OCI-LY7 (cell line): ENCODE measurements around the gene MAPK11. TPM values are rescaled to one million over a fixed set of nuclear protein-coding genes. Genes with fewer than 3 reads are reported as not detected.

ENCODE experiments used
- BruUV-seq: library from RNA; stranded (reverse); fragments of 400-500 nt; replicated peaks from 2 replicates; lab custom pipeline; 2021; lab: Mats Ljungman, UMichigan
- CTCF ChIA-PET: fragments of 300-600 bp; sonication (Branson Sonifier 250); formaldehyde crosslinking; loops from one replicate; lab custom pipeline; 2022; ENCODE audit warnings: antibody characterized with exemption; ENCODE audit not compliant: unreplicated experiment; lab: Charles Lee
- POLR2A ChIA-PET: fragments of 300-600 bp; sonication (Branson Sonifier 250); formaldehyde crosslinking; loops from one replicate; lab custom pipeline; 2022; ENCODE audit warnings: antibody characterized with exemption; lab: Charles Lee
- DNase-seq: peaks from one replicate; pipeline ENCODE4 v3.0.0-alpha.2; 2015; ENCODE audit warnings: low spot score
- H2AFZ ChIP-seq: fragments of 200-600 bp; sonication (generic), shearing (Covaris generic); 2 replicates; pipeline ENCODE4 v1.6.1; 2014; ENCODE audit warnings: mild to moderate bottlenecking, antibody characterized with exemption, low read length, moderate library complexity
- H3K27ac ChIP-seq: fragments of 200-600 bp; sonication (generic); 2 replicates; pipeline ENCODE4 v1.5.1; 2014; ENCODE audit warnings: mixed run types, low read depth, mild to moderate bottlenecking, moderate library complexity, low read length, inconsistent platforms; ENCODE audit not compliant: poor library complexity, severe bottlenecking
- H3K36me3 ChIP-seq: fragments of 200-600 bp; sonication (generic); 2 replicates; pipeline ENCODE4 v1.6.1; 2014; ENCODE audit warnings: mild to moderate bottlenecking, antibody characterized with exemption, low read length, moderate library complexity, mixed read lengths; ENCODE audit not compliant: insufficient read depth
- H3K4me1 ChIP-seq: fragments of 200-600 bp; sonication (generic); 2 replicates; pipeline ENCODE4 v1.5.1; 2014; ENCODE audit warnings: mild to moderate bottlenecking, low read length; ENCODE audit not compliant: insufficient read depth, poor library complexity, severe bottlenecking
- H3K4me2 ChIP-seq: fragments of 200-600 bp; sonication (generic); 2 replicates; pipeline ENCODE4 v1.6.1; 2014; ENCODE audit warnings: mild to moderate bottlenecking, low read length
- H3K4me3 ChIP-seq: fragments of 200-600 bp; sonication (generic); 2 replicates; pipeline ENCODE4 v1.5.1; 2014; ENCODE audit warnings: mild to moderate bottlenecking, low read depth, low read length; ENCODE audit not compliant: poor library complexity, severe bottlenecking
- H3K79me2 ChIP-seq: fragments of 200-600 bp; sonication (generic); 2 replicates; pipeline ENCODE4 v1.6.1; 2016; ENCODE audit warnings: low read depth, mild to moderate bottlenecking, low read length, moderate library complexity, mixed read lengths; ENCODE audit not compliant: insufficient read depth
- H3K9me2 ChIP-seq: fragments of 200-600 bp; sonication (generic); 2 replicates; pipeline ENCODE4 v1.6.1; 2016; ENCODE audit warnings: mild to moderate bottlenecking, low read length, mixed read lengths; ENCODE audit not compliant: insufficient read depth
- H3K9me3 ChIP-seq: fragments of 200-600 bp; sonication (generic); 2 replicates; pipeline ENCODE4 v1.6.1; 2014; ENCODE audit warnings: mild to moderate bottlenecking, mixed run types, low read length, mixed read lengths
- H4K20me1 ChIP-seq: fragments of 200-600 bp; sonication (generic); 2 replicates; pipeline ENCODE4 v1.6.1; 2014; ENCODE audit warnings: mild to moderate bottlenecking, antibody characterized with exemption, low read length, moderate library complexity, mixed read lengths; ENCODE audit not compliant: insufficient read depth
- CTCF ChIP-seq: fragments of 200-600 bp; sonication (generic); conservative IDR thresholded peaks from 2 replicates; pipeline ENCODE4 v1.5.1; 2014; ENCODE audit warnings: mild to moderate bottlenecking, antibody characterized with exemption, low read length, moderate library complexity, mixed read lengths
- EZH2phosphoT487 ChIP-seq: fragments of 200-600 bp; sonication (generic); IDR thresholded peaks from 2 replicates; pipeline ENCODE4 v1.6.1; 2018; ENCODE audit warnings: low read depth, borderline replicate concordance, mild to moderate bottlenecking, mixed run types, antibody characterized with exemption, low read length, moderate library complexity, mixed read lengths
- intact Hi-C: fragments of 100-400 bp; cut with micrococcal nuclease; formaldehyde crosslinking; loops from one replicate; pipeline ENCODE4 v1.10.0; 2022; ENCODE audit not compliant: unreplicated experiment
- total RNA-seq, 2 experiments: library from RNA; depleted of rRNA in 1 of 2; stranded (reverse); fragments of >200 nt in 1 of 2; shearing (Covaris generic) in 1 of 2; gene quantifications; 2 replicates each; pipeline ENCODE4 v1.2.3, GENCODE V29; 2014 to 2022

The MAPK11 gene
- total RNA-seq, 2 experiments from 2014 or later = 12.0 to 19.7 TPM

- Histone ChIP-seq H3K27ac (no peak overlapping the region), H4K20me1 (no peaks in the 10 kb centered on the region), H2AFZ (no peak overlapping the region), H3K4me3 (no peak overlapping the region), H3K36me3 (peaks cover 37% of the 10 kb centered on the region), H3K4me2 (no peak overlapping the region), H3K4me1 (peaks cover 28% of the 10 kb centered on the region), H3K9me2 (no peaks in the 10 kb centered on the region), H3K79me2 (no peaks in the 10 kb centered on the region), H3K9me3 (no peaks in the 10 kb centered on the region)
- DNase-seq = no peak
- POLR2A ChIA-PET = no interaction called here
- BruUV-seq = no TSS peak
- CTCF ChIA-PET = interaction anchor here (0.7 to 1.0 kb wide), 4 partner anchors 27 to 272 kb away, joined by 3 to 6 read pairs (median 4); partner anchors contain the start of gene SCO2
- TF ChIP-seq EZH2phosphoT487 = no peak
- no peak for TF ChIP-seq CTCF
- intact Hi-C loops = loop anchor here (5.0 kb wide), 3 partner anchors 89 to 369 kb away; partner anchors contain the start of genes CHKB and PPP6R2
Observed at GRCh38 chr22:50253046-50253915, 16.9 kb downstream of the MAPK11 start.

- peaks cover 37% of the 10 kb centered on the region for H3K4me1 ChIP-seq
- POLR2A ChIA-PET = interaction anchor here (1.2 kb wide), 1 partner anchor 65 kb away, joined by 3 read pairs; no protein-coding TSS in a partner anchor
- H3K9me2 ChIP-seq = no peaks in the 10 kb centered on the region
- BruUV-seq = no TSS peak
- TF ChIP-seq EZH2phosphoT487 (no peak), CTCF (peak; percentile 79)
- H3K9me3 ChIP-seq = no peaks in the 10 kb centered on the region
- H3K4me3 ChIP-seq = no peak overlapping the region
- peak; percentile 68 for DNase-seq
- H2AFZ ChIP-seq = no peak overlapping the region
- peak overlapping the region; percentile 62 for H3K27ac ChIP-seq
- intact Hi-C loops = loop anchor here (5.0 kb wide), 3 partner anchors 90 to 370 kb away; partner anchors contain the start of genes CHKB and PPP6R2
- H3K79me2 ChIP-seq = no peaks in the 10 kb centered on the region
- CTCF ChIA-PET = interaction anchor here (0.7 to 1.0 kb wide), 4 partner anchors 28 to 273 kb away, joined by 3 to 6 read pairs (median 4); partner anchors contain the start of gene SCO2
- peaks cover 31% of the 10 kb centered on the region for H3K36me3 ChIP-seq
- H4K20me1 ChIP-seq = no peaks in the 10 kb centered on the region
- 0 out of 2 replicates have a peak overlapping the region, but pooled peaks have one; percentile 94 for H3K4me2 ChIP-seq
Observed at GRCh38 chr22:50252082-50253045, 17.8 kb downstream of the MAPK11 start.
